Activated naive CD8-positive, alpha-beta T cell treated with anti-CD3 and anti-CD28 coated beads for 36 hours (primary cell): ENCODE data around the gene ABCA9. TPM values are rescaled to one million over a fixed set of nuclear protein-coding genes. Genes with fewer than 3 reads are reported as not detected.

Experiments used
- DNase-seq: peaks from one replicate; pipeline ENCODE4 v3.0.0; 2021
- H3K27ac Mint-ChIP-seq: one replicate; pipeline ENCODE4 v1.8.0; 2022; ENCODE audit warnings: mild to moderate bottlenecking, moderate library complexity, mixed read lengths
- H3K27me3 Mint-ChIP-seq: one replicate; pipeline ENCODE4 v1.8.0; 2022; ENCODE audit warnings: mild to moderate bottlenecking, mixed read lengths
- H3K36me3 Mint-ChIP-seq: one replicate; pipeline ENCODE4 v1.8.0; 2021; ENCODE audit warnings: mild to moderate bottlenecking, mixed read lengths
- H3K4me1 Mint-ChIP-seq: one replicate; pipeline ENCODE4 v1.8.0; 2021; ENCODE audit warnings: mixed read lengths
- H3K4me3 Mint-ChIP-seq: one replicate; pipeline ENCODE4 v1.8.0; 2022; ENCODE audit warnings: mild to moderate bottlenecking, moderate library complexity, mixed read lengths
- H3K9me3 Mint-ChIP-seq: one replicate; pipeline ENCODE4 v1.8.0; 2022; ENCODE audit warnings: mixed read lengths
- total RNA-seq, 2 experiments: library from RNA; stranded (reverse); gene quantifications; one replicate each; pipeline ENCODE4 v1.2.3, GENCODE V29; 2021

ABCA9 gene
- total RNA-seq, 2 experiments from 2014 or later = not detected

GRCh38 chr17:68924793-68925720, 135.7 kb downstream of the ABCA9 start:
- Mint-ChIP-seq H3K4me1 (no peaks in the 10 kb centered on the region), H3K27me3 (no peaks in the 10 kb centered on the region), H3K27ac (no peak overlapping the region), H3K36me3 (no peaks in the 10 kb centered on the region), H3K9me3 (peaks cover under 1% of the 10 kb centered on the region), H3K4me3 (no peak overlapping the region)
- DNase-seq = no peak

Other genes with a start within 250 kb of the ABCA9 start
- not detected for gene ABCA8, start 105.5 kb downstream of the ABCA9 start, total RNA-seq
- gene ABCA6, start 81.0 kb upstream of the ABCA9 start, total RNA-seq = under 1 TPM; 0.10 to 0.23 TPM
- under 1 TPM; 0.12 to 0.41 TPM for gene ABCA10, start 167.9 kb upstream of the ABCA9 start, total RNA-seq